ENCODE measurements around the gene MEAF6. TPM values are rescaled to one million over a fixed set of nuclear protein-coding genes. Genes with fewer than 3 reads are reported as not detected.

MEAF6 gene
- total RNA-seq, 1 experiment from 2014 or later = 98.8 TPM

GRCh38 chr1:37485902-37486679 is 28.5 kb downstream of the MEAF6 start:
- peak; percentile 25 for DNase-seq (ENCODE audit: low read depth)

- DNase-seq (ENCODE audit: low read depth) = no peak
These were observed 30.1 kb downstream of the MEAF6 start for GRCh38 chr1:37484325-37485051.

GRCh38 chr1:37483785-37484184 is 30.8 kb downstream of the MEAF6 start:
- DNase-seq (ENCODE audit: low read depth) = no peak

GRCh38 chr1:37482796-37483744 is 31.5 kb downstream of the MEAF6 start:
- DNase-seq (ENCODE audit: low read depth) = no peak

GRCh38 chr1:37482004-37482785 is 32.4 kb downstream of the MEAF6 start:
- no peak for DNase-seq (ENCODE audit: low read depth)

- peak; percentile 19 for DNase-seq (ENCODE audit: low read depth)
These were observed 33.1 kb downstream of the MEAF6 start for GRCh38 chr1:37481289-37482003.

GRCh38 chr1:37480581-37481288 is 33.8 kb downstream of the MEAF6 start:
- DNase-seq (ENCODE audit: low read depth) = no peak

GRCh38 chr1:37480125-37480466 is 34.5 kb downstream of the MEAF6 start:
- no peak for DNase-seq (ENCODE audit: low read depth)

GRCh38 chr1:37479255-37480124 is 35.1 kb downstream of the MEAF6 start:
- DNase-seq (ENCODE audit: low read depth) = peak; percentile 97

- peak; percentile 72 for DNase-seq (ENCODE audit: low read depth)
These were observed 35.7 kb downstream of the MEAF6 start for GRCh38 chr1:37478890-37479254.

GRCh38 chr1:37478451-37478881 is 36.1 kb downstream of the MEAF6 start:
- peak; percentile 80 for DNase-seq (ENCODE audit: low read depth)

GRCh38 chr1:37477946-37478345 is 36.6 kb downstream of the MEAF6 start:
- peak; percentile 25 for DNase-seq (ENCODE audit: low read depth)

GRCh38 chr1:37477198-37477931 is 37.2 kb downstream of the MEAF6 start:
- DNase-seq (ENCODE audit: low read depth) = peak; percentile 93

GRCh38 chr1:37476460-37477197 is 37.9 kb downstream of the MEAF6 start:
- peak; percentile 93 for DNase-seq (ENCODE audit: low read depth)

GRCh38 chr1:37476087-37476452 is 38.5 kb downstream of the MEAF6 start:
- no peak for DNase-seq (ENCODE audit: low read depth)

- peak; percentile 48 for DNase-seq (ENCODE audit: low read depth)
These were observed 39.0 kb downstream of the MEAF6 start for GRCh38 chr1:37475380-37476086.

All from Daoy (cell line).